HG03354 (cell line): ENCODE measurements around the gene MED12L.

Source experiments
- ATAC-seq: cut with Tn5 transposase; IDR thresholded peaks from one replicate; pipeline ENCODE4 v1.9.1; 2021; ENCODE audit warnings: mild to moderate bottlenecking; ENCODE audit not compliant: unreplicated experiment, poor library complexity, severe bottlenecking

Gene MED12L

GRCh38 chr3:151460774-151461450, 375.4 kb downstream of the MED12L start, which contains the start of gene IGSF10:
TSS of gene IGSF10 (minus strand) at chr3:151461061. CDS start at chr3:151458709, 2,352 bp downstream.
- ATAC-seq = no peak

DNA sequence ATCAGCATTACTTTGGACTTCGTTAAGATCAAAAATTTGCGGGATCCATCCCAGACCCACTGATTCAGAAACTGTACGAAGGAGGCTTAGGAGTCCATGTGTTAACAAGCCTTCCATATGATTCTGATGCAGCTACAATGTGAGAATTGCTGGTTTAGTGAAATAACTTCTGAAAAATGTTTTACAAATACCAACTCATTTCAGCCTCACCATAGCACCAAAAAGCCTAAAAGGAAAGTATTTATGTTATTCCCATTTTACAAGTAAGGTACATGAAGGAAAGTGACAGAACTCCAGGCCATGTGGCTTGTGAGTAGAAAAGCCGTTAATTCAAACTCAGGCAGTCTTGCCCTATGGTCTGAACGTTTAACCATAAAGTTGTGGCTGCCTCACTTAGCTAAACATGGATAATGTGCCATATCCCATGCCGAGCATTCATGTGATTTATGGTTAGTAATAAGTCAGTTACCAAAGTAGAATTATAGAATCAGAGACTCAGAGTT, 376.9 kb downstream of the MED12L start:
- ATAC-seq = no peak

- ATAC-seq = no peak
Observed at GRCh38 chr3:151462991-151463390, 377.5 kb downstream of the MED12L start.

- ATAC-seq = no peak
Observed at GRCh38 chr3:151467069-151467468, 381.6 kb downstream of the MED12L start.

DNA sequence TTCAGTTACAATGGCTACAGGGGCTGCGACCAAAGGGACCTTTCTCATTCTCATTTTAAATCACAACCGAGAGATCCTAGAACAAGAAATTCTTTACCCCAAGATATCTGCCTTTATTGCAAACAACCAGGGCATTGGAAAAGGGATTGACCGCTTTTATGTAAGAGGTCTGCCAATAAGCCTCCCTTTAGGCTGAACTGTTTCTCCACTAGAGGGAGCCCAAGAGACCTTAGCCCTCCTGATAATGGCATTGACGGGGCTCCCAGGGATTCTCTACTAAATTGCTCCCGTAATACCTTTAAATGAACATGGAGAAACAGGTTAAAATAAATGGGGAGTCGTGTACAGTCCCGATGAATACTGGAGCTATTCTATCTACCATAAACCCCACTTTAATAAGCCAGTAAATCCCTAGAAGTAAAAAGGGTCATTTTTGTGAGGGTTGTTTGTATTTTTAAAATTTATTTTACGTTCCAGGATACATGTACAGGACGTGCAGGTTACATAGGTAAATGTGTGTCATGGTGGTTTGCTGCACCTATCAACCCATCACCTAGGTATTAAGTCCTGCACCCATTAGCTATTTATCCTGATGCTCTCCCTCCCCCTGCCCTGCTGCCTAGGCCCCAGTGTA, 382.9 kb downstream of the MED12L start:
- ATAC-seq = peak; percentile 87

DNA sequence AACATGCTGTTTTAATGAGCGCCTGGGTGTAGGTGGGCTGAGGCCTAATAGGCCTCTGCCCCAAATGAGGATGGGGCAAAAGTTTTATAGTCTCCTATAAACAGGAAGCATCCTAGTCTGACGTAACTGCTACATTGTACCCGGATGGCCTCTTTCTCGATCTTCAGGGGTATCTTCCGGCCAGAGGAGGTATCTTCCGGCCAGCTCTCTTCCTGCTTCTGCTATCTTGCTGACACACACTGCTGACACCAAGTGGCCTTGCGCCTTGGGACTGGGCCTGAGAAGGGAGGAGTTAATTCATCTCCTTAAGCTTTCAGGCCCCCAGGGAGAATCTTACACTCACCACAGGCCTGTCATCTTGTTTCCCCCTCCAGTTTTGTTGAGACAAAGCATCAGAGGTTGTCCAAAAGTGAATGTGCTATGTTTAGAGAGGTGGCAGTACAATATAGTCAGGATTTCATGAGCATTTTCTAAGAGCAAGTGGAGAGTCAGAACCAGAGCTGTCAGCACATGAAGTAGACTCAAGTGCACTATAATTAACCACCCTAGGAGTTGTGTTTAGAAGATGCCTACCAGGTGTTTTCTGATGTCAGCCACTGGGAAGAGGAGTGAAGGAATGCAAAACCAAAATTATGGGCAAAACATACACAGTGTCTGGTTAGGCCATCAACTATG, 391.0 kb downstream of the MED12L start:
- no peak for ATAC-seq

DNA sequence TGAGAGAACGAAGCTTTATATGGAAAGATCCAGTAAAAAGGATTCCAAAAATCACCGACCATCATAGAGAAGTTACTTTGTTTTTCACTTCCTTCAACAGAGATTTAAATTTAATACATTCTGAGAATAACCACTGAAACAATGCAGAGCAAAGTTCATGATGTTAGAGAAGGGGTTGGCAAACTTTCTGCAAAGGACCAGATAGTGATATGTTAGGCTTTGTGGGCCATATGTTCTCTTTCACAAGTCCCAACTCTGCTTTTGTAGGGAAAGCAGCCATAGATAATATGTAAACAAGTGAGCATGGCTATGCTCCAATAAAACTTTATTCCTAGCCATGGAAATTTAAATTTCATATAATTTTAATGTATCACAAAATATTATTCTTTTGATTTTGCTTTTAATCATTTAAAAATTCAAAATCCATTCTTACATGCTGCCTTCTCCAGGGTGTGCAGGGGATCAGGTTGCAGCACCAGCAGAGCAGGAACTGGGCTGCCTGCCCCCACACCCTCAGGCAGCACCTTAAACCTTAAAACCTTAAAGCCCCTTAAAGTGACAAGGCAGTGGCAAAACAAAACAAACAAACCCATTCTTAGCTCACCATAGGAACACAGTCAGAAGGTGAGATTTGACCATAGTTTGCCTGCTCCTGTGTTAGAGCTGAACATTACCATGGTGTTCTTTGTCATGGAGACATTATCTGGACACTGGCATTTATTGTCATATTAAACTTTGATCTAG, 392.3 kb downstream of the MED12L start:
- ATAC-seq = no peak

DNA sequence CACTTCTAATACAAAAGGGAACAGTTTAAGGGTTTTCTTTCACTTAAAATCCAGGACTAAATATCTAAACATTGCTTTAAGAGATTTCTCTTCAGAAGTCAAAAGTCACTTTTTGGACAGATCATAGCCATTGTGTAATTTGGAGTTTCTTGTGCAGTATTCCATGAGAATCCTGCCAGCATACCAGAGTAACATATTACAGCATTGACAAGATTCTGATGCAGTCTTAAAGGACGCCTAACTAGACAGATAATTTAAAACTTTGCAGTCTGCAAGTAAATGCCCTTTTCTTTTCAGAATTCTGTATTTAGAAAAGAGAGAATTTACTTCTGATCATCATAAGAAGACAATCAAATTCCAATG, 392.9 kb downstream of the MED12L start:
- ATAC-seq = no peak

DNA sequence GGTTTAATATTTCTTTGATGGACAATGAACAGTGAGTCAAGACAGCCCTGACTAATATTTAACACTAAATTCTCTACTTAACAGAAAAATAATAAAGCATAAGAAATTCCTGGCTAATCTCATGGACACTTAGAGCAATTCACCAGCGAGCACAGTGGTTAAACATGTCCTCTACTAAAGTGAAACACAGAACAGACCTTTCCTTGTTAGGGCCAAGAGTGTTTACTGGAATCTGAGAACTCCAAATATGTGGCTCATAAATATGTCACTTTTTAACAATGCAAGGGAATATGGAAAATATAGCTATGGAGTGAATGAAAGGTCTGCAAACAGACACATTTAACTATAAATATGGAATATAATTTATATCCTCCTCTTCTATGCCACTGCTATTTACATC, 394.0 kb downstream of the MED12L start:
- ATAC-seq = no peak

DNA sequence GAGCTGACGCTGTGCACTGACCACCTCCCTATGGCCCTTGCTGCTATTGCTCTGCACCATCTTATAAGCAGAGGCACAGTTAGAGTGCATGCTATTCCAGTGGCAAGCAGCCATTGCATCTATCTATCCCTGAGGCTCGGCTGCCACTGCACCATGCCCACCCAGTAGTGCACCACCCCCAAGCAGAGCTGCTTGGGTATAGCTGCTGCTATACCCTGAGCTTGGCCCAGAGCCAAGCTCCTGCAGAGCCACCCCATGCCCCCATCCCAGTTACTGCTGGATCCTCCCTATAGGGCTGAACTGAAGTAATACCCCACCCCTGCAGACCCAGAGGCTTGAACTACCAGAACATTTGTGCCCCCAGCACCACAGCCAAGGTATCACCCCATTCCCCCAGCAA, 395.0 kb downstream of the MED12L start:
- ATAC-seq = no peak

- ATAC-seq = no peak
Observed at GRCh38 chr3:151483488-151483887, 398.0 kb downstream of the MED12L start.

DNA sequence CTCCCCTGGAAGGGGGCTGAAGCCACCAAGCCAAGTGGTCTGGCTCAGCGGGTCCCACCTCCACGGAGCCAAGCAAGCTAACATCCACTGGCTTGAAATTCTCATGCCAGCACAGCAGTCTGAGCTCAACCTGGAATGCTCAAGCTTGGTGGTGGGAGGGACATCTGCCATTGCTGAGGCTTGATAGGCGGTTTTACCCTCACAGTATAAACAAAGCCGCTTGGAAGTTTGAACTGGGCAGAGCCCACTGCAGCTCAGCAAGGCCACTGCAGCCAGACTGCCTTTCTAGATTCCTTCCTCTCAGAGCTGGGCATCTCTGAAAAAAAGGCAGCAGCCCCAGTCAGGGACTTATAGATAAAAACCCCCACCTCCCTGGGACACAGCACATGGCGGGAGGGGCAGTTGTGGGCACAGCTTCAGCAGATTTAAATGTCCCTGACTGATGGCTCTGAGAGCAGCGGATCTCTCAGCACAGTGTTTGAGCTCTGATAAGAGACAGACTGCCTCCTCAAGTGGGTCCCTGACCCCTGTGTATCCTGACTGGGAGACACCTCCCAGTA, 398.6 kb downstream of the MED12L start:
- no peak for ATAC-seq
